ENCODE measurements around the gene MACROD2.

- TF ChIP-seq RAD21 (IDR thresholded peaks at IDR 0.05) (no peak), FOXA1 (IDR thresholded peaks at IDR 0.05) (no peak), CTCF (IDR thresholded peaks at IDR 0.05; ENCODE audit: low read depth, low read length, missing input control) (no peak)
Measured at GRCh38 chr20:14413835-14414234, 418.5 kb downstream of the MACROD2 start.

All from liver (tissue), 3 donors.